HCT116 (cell line): Measurements from ENCODE around the gene NACAD. TPM values are rescaled to one million over a fixed set of nuclear protein-coding genes. Genes with fewer than 3 reads are reported as not detected.

Source experiments
- ATAC-seq: fragments of 200-7000 bp; cut with Tn5 transposase; 2 replicates; pipeline ENCODE4 v1.9.1; 2020; ENCODE audit warnings: mild to moderate bottlenecking, moderate library complexity
- BruUV-seq: library from RNA; stranded (reverse); fragments of 400-500 nt; replicated peaks from 2 replicates; lab custom pipeline; 2021; lab: Mats Ljungman, UMichigan
- CTCF ChIA-PET: fragments of 300-600 bp; sonication (Branson Sonifier 250); formaldehyde crosslinking; loops from one replicate; lab custom pipeline; 2021; ENCODE audit warnings: antibody characterized with exemption; lab: Charles Lee
- POLR2A ChIA-PET: fragments of 300-600, 350-600 bp; sonication (Branson Sonifier 250); formaldehyde crosslinking; loops from one replicate; lab custom pipeline; 2021; ENCODE audit warnings: antibody characterized with exemption; lab: Charles Lee
- RAD21 ChIA-PET, 2 experiments: fragments of 300-600 bp; sonication (Branson Sonifier 250); formaldehyde crosslinking; loops; one replicate each; lab custom pipeline; 2023; ENCODE audit warnings: low total read pairs in 2 of 2; ENCODE audit not compliant: uncharacterized antibody in 2 of 2, unreplicated experiment in 2 of 2, low non-redundant PET in 1 of 2; lab: Charles Lee
- DNase-seq: peaks from one replicate; pipeline ENCODE4 v3.0.0-alpha.2; 2010; ENCODE audit warnings: low read depth, low spot score
- H2AFZ ChIP-seq: fragments of 200-600 bp; shearing (Covaris generic), sonication (generic); 2 replicates; pipeline ENCODE4 v1.6.1; 2017; ENCODE audit warnings: low read depth, mixed run types, mixed read lengths, antibody characterized with exemption, low read length; ENCODE audit not compliant: poor library complexity, severe bottlenecking
- H3K27ac ChIP-seq: 2 replicates; pipeline ENCODE4 v1.5.1; 2012; ENCODE audit warnings: low read depth, low read length
- H3K27me3 ChIP-seq: fragments of 200-600 bp; sonication (generic); 2 replicates; pipeline ENCODE4 v1.6.1; 2016; ENCODE audit warnings: mixed run types, low read length, mixed read lengths; ENCODE audit not compliant: insufficient read depth
- H3K36me3 ChIP-seq, 2 experiments: fragments of 200-500 bp in 1 of 2; fragments of 200-600 bp in 1 of 2; sonication (Bioruptor generic) in 1 of 2; sonication (generic) in 1 of 2; 2 replicates each; pipeline versions ENCODE4 v1.5.1 to v1.6.1; 2014 to 2016; ENCODE audit warnings: low read length in 2 of 2, inconsistent platforms in 1 of 2, mixed read lengths in 1 of 2, mixed run types in 1 of 2; ENCODE audit not compliant: insufficient read depth in 2 of 2, control insufficient read depth in 1 of 2
- H3K4me1 ChIP-seq, 2 experiments: fragments of 200-600 bp in 1 of 2; sonication (generic) in 1 of 2; 2 replicates each; pipeline versions ENCODE4 v1.5.1 to v1.6.1; 2012 to 2017; ENCODE audit warnings: low read length in 2 of 2, inconsistent platforms in 1 of 2, mild to moderate bottlenecking in 1 of 2, mixed read lengths in 1 of 2, mixed run types in 1 of 2, moderate library complexity in 1 of 2; ENCODE audit not compliant: insufficient read depth in 2 of 2, control insufficient read depth in 1 of 2
- H3K4me2 ChIP-seq: fragments of 200-600 bp; sonication (generic); 2 replicates; pipeline ENCODE4 v1.6.1; 2017; ENCODE audit warnings: mixed run types, low read length, mixed read lengths
- H3K4me3 ChIP-seq, 2 experiments: fragments of 200-600 bp in 1 of 2; sonication (generic) in 1 of 2; replicated peaks in 1 of 2; 2 replicates each; pipeline ENCODE4 v1.5.1; 2011 to 2016; ENCODE audit warnings: low read length in 2 of 2, control low read depth in 1 of 2, low read depth in 1 of 2, mild to moderate bottlenecking in 1 of 2, mixed read lengths in 1 of 2, mixed run types in 1 of 2
- H3K79me2 ChIP-seq: fragments of 200-600 bp; sonication (generic); 2 replicates; pipeline ENCODE4 v1.6.1; 2017; ENCODE audit warnings: mild to moderate bottlenecking, mixed run types, low read length, moderate library complexity, mixed read lengths; ENCODE audit not compliant: insufficient read depth
- H3K9ac ChIP-seq: fragments of 200-600 bp; sonication (generic); 2 replicates; pipeline ENCODE4 v1.6.1; 2016; ENCODE audit warnings: low read length, mixed read lengths
- H3K9me2 ChIP-seq: fragments of 200-600 bp; sonication (generic), shearing (Covaris generic); 2 replicates; pipeline ENCODE4 v1.6.1; 2017; ENCODE audit warnings: mixed run types, mild to moderate bottlenecking, moderate library complexity; ENCODE audit not compliant: insufficient read depth
- H3K9me3 ChIP-seq, 2 experiments: fragments of 200-500 bp in 1 of 2; fragments of 200-600 bp in 1 of 2; sonication (Bioruptor generic) in 1 of 2; sonication (generic) in 1 of 2; 2 replicates each; pipeline ENCODE4 v1.6.1; 2014 to 2017; ENCODE audit warnings: low read length in 2 of 2, mixed read lengths in 2 of 2, inconsistent platforms in 1 of 2, low read depth in 1 of 2, mild to moderate bottlenecking in 1 of 2, mixed run types in 1 of 2, moderate library complexity in 1 of 2; ENCODE audit not compliant: control insufficient read depth in 1 of 2, insufficient read depth in 1 of 2
- H4K20me1 ChIP-seq: fragments of 200-600 bp; sonication (generic), shearing (Covaris generic); 2 replicates; pipeline ENCODE4 v1.6.1; 2017; ENCODE audit warnings: mixed run types, mild to moderate bottlenecking, moderate library complexity; ENCODE audit not compliant: insufficient read depth
- EGR1 ChIP-seq: IDR thresholded peaks from 2 replicates; pipeline ENCODE4 v1.6.1; 2012; ENCODE audit warnings: low read depth
- EZH2phosphoT487 ChIP-seq: fragments of 200-600 bp; IDR thresholded peaks from 2 replicates; pipeline ENCODE4 v1.6.1; 2018; ENCODE audit warnings: antibody characterized with exemption, borderline replicate concordance
- POLR2AphosphoS5 ChIP-seq: IDR thresholded peaks from 2 replicates; pipeline ENCODE4 v1.6.1; 2011; ENCODE audit warnings: mild to moderate bottlenecking, low read depth, low read length, moderate library complexity
- ZFX ChIP-seq: fragments of 450-650 bp; IDR thresholded peaks from 2 replicates; pipeline ENCODE4 v1.6.1; 2017
- intact Hi-C: fragments of 100-400 bp; cut with micrococcal nuclease; formaldehyde crosslinking; loops from 2 replicates; pipeline ENCODE4 v1.10.0; 2022
- total RNA-seq: library from RNA; stranded (reverse); gene quantifications from one replicate; pipeline ENCODE4 v1.2.1, GENCODE V29; 2021; ENCODE audit not compliant: unreplicated experiment
- TF ChIP-seq, protein P1 (sequence below): IDR thresholded peaks from 2 replicates; pipeline ENCODE4 v1.6.1; 2012; ENCODE audit warnings: low read depth
- TF ChIP-seq, protein P2 (sequence below): IDR thresholded peaks from 2 replicates; pipeline ENCODE4 v1.6.1; 2012

NACAD gene
- total RNA-seq, 1 experiment from 2014 or later: 0.05 TPM

DNA sequence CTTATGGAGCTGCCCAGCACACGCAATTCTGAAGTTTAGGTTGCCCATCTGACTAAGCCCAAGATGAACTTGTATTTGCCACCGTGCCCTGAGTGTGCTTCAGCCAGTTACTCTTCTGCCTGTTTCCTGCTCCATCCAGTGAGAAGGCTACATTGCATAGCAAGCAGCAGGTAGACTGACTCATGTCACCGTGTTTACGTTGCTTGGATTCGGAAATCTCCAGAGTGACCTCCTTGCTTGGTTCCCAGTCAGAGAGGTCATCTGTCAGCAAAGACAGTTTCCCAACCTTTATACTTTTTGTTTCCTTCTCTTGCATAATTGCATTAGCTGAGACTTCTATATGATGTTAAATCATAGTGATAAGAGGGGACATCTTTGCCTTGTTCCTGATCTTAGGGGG, 30.9 kb downstream of the NACAD start:
- Histone ChIP-seq H2AFZ (no peak overlapping the region), H3K4me2 (no peak overlapping the region), H3K4me3 (no peak overlapping the region), H3K9ac (no peak overlapping the region), H4K20me1 (no peaks in the 10 kb centered on the region), H3K9me3 (no peaks in the 10 kb centered on the region), H3K27me3 (no peaks in the 10 kb centered on the region), H3K9me2 (no peaks in the 10 kb centered on the region), H3K79me2 (peaks cover 4% of the 10 kb centered on the region; the same call in 1 of the 2 replicates), H3K27ac (no peak overlapping the region), H3K36me3 (no peaks in the 10 kb centered on the region)
- ATAC-seq (no peak), DNase-seq (no peak)
- BruUV-seq: no TSS peak
- intact Hi-C loops: no loop called here
- POLR2A ChIA-PET: no interaction called here
- no peak for TF ChIP-seq EGR1
- TF ChIP-seq, protein P1, sequence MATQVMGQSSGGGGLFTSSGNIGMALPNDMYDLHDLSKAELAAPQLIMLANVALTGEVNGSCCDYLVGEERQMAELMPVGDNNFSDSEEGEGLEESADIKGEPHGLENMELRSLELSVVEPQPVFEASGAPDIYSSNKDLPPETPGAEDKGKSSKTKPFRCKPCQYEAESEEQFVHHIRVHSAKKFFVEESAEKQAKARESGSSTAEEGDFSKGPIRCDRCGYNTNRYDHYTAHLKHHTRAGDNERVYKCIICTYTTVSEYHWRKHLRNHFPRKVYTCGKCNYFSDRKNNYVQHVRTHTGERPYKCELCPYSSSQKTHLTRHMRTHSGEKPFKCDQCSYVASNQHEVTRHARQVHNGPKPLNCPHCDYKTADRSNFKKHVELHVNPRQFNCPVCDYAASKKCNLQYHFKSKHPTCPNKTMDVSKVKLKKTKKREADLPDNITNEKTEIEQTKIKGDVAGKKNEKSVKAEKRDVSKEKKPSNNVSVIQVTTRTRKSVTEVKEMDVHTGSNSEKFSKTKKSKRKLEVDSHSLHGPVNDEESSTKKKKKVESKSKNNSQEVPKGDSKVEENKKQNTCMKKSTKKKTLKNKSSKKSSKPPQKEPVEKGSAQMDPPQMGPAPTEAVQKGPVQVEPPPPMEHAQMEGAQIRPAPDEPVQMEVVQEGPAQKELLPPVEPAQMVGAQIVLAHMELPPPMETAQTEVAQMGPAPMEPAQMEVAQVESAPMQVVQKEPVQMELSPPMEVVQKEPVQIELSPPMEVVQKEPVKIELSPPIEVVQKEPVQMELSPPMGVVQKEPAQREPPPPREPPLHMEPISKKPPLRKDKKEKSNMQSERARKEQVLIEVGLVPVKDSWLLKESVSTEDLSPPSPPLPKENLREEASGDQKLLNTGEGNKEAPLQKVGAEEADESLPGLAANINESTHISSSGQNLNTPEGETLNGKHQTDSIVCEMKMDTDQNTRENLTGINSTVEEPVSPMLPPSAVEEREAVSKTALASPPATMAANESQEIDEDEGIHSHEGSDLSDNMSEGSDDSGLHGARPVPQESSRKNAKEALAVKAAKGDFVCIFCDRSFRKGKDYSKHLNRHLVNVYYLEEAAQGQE: no peak
- TF ChIP-seq, protein P2, sequence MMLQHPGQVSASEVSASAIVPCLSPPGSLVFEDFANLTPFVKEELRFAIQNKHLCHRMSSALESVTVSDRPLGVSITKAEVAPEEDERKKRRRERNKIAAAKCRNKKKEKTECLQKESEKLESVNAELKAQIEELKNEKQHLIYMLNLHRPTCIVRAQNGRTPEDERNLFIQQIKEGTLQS: no peak
- no peak for TF ChIP-seq ZFX
- no peak for TF ChIP-seq EZH2phosphoT487
- no peak for TF ChIP-seq POLR2AphosphoS5
- TF ChIP-seq, all 23 proteins: peak for 0
- RAD21 ChIA-PET: no interaction called here
- CTCF ChIA-PET: no interaction called here
- H3K4me1 ChIP-seq: peaks cover 0 to 15% of the 10 kb centered on the region in 2 experiments; a peak in 2 of 4 replicates
